KOPT-K1 (cell line): Measurements from ENCODE around the gene TMSB4X.

ENCODE experiments used
- H3K27ac ChIP-seq: fragments of 200-600 bp; sonication (generic); 2 replicates; pipeline ENCODE4 v1.5.1; 2016; ENCODE audit warnings: antibody characterized with exemption, mild to moderate bottlenecking, low read depth, low read length; ENCODE audit not compliant: poor library complexity, severe bottlenecking
- H3K36me3 ChIP-seq: fragments of 200-600 bp; sonication (generic); 2 replicates; pipeline ENCODE4 v1.5.1; 2017; ENCODE audit warnings: antibody characterized with exemption, mild to moderate bottlenecking, low read length, moderate library complexity; ENCODE audit not compliant: insufficient read depth
- H3K9me3 ChIP-seq: fragments of 200-600 bp; sonication (generic); 2 replicates; pipeline ENCODE4 v1.5.1; 2017; ENCODE audit warnings: antibody characterized with exemption, low read length, mild to moderate bottlenecking; ENCODE audit not compliant: insufficient read depth, poor library complexity, severe bottlenecking

TMSB4X gene

GRCh38 chrX:12949205-12949926, 25.5 kb upstream of the TMSB4X start:
- Histone ChIP-seq H3K27ac (peak overlapping the region; percentile 100), H3K36me3 (no peaks in the 10 kb centered on the region), H3K9me3 (no peaks in the 10 kb centered on the region)

GRCh38 chrX:12949927-12950656, 24.8 kb upstream of the TMSB4X start:
- peak overlapping the region; percentile 100 for H3K27ac ChIP-seq
- no peaks in the 10 kb centered on the region for H3K9me3 ChIP-seq

GRCh38 chrX:12950851-12951594, 23.9 kb upstream of the TMSB4X start:
- Histone ChIP-seq H3K9me3 (no peaks in the 10 kb centered on the region), H3K36me3 (no peaks in the 10 kb centered on the region), H3K27ac (peak overlapping the region; percentile 100)

More at GRCh38 chrX:12949927-12950656, 24.8 kb upstream of the TMSB4X start:
- H3K36me3 ChIP-seq = no peaks in the 10 kb centered on the region

- no peaks in the 10 kb centered on the region for H3K9me3 ChIP-seq
- H3K27ac ChIP-seq = peak overlapping the region; percentile 100
- H3K36me3 ChIP-seq = no peaks in the 10 kb centered on the region
These were observed 23.3 kb upstream of the TMSB4X start for GRCh38 chrX:12951595-12951975.

GRCh38 chrX:12953420-12953819, 21.5 kb upstream of the TMSB4X start:
- peak overlapping the region; percentile 100 for H3K27ac ChIP-seq
- H3K36me3 ChIP-seq = no peaks in the 10 kb centered on the region
- H3K9me3 ChIP-seq = no peaks in the 10 kb centered on the region

GRCh38 chrX:12954376-12954775, 20.5 kb upstream of the TMSB4X start:
- Histone ChIP-seq H3K9me3 (no peaks in the 10 kb centered on the region), H3K36me3 (no peaks in the 10 kb centered on the region), H3K27ac (peak overlapping the region; percentile 100)

- Histone ChIP-seq H3K9me3 (no peaks in the 10 kb centered on the region), H3K27ac (peak overlapping the region; percentile 100)
These were observed 19.9 kb upstream of the TMSB4X start for GRCh38 chrX:12954981-12955380.

GRCh38 chrX:12955882-12956703, 18.8 kb upstream of the TMSB4X start:
- Histone ChIP-seq H3K9me3 (no peaks in the 10 kb centered on the region), H3K36me3 (no peaks in the 10 kb centered on the region), H3K27ac (peak overlapping the region; percentile 100)

More at GRCh38 chrX:12954981-12955380, 19.9 kb upstream of the TMSB4X start:
- H3K36me3 ChIP-seq = no peaks in the 10 kb centered on the region

- Histone ChIP-seq H3K36me3 (no peaks in the 10 kb centered on the region), H3K27ac (peak overlapping the region; percentile 100), H3K9me3 (no peaks in the 10 kb centered on the region)
These were observed 18.0 kb upstream of the TMSB4X start for GRCh38 chrX:12956704-12957534.

- Histone ChIP-seq H3K9me3 (no peaks in the 10 kb centered on the region), H3K36me3 (no peaks in the 10 kb centered on the region), H3K27ac (peak overlapping the region; percentile 100)
These were observed 16.9 kb upstream of the TMSB4X start for GRCh38 chrX:12958059-12958458.

GRCh38 chrX:12958461-12958860, 16.4 kb upstream of the TMSB4X start:
- H3K36me3 ChIP-seq = no peaks in the 10 kb centered on the region
- H3K27ac ChIP-seq = peak overlapping the region; percentile 100
- no peaks in the 10 kb centered on the region for H3K9me3 ChIP-seq

GRCh38 chrX:12961196-12961718, 13.7 kb upstream of the TMSB4X start:
- Histone ChIP-seq H3K36me3 (no peaks in the 10 kb centered on the region), H3K27ac (peak overlapping the region; percentile 62)

GRCh38 chrX:12962041-12962504, 12.8 kb upstream of the TMSB4X start:
- peak overlapping the region; percentile 62 for H3K27ac ChIP-seq
- H3K9me3 ChIP-seq = no peaks in the 10 kb centered on the region
- H3K36me3 ChIP-seq = no peaks in the 10 kb centered on the region

More at GRCh38 chrX:12961196-12961718, 13.7 kb upstream of the TMSB4X start:
- H3K9me3 ChIP-seq = no peaks in the 10 kb centered on the region
